GM21576 (cell line): ENCODE data around the gene ZNF423.

Experiments used
- ATAC-seq: cut with Tn5 transposase; IDR thresholded peaks from one replicate; pipeline ENCODE4 v1.9.1; 2021; ENCODE audit warnings: mild to moderate bottlenecking, moderate library complexity; ENCODE audit not compliant: unreplicated experiment

ZNF423 gene

GRCh38 chr16:49674351-49674851, 181.5 kb downstream of the ZNF423 start:
- ATAC-seq = no peak

DNA sequence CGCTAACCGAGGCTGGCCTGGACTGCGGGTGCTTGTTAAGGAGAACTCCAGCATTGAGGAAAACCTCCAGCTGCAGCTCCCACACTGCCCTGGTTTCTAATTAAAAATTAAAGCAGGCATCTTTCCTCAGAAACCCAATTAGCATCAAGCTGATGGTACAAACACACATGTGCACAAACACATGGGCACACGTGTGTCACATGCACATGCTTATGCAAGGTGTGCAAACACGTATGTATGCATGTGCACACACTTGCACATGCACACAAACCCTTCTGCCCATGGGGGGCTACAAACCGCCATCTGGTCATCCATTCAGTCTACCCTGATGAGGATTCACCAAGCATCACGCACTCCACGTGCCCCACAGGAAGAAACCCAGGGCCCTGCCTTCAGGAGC, 182.5 kb downstream of the ZNF423 start:
- ATAC-seq = no peak

DNA sequence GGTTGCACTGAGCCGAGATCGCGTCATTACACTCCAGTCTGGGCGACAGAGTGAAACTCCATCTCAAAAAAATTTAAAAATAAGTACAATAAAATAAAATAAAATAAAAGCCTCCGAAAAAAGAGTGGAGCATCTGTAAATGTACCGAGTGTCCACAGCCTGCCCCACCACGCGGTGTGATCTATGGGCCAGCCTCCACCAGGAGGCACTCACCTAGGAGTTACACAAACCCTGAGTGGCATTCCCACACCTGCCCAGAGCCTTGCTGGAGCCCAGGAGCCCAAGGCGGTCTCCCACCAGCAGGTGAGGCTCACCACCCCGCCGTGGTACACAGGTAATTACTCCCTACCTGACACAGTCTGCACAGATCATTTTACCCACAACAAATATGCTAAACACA, 183.2 kb downstream of the ZNF423 start:
- no peak for ATAC-seq

DNA sequence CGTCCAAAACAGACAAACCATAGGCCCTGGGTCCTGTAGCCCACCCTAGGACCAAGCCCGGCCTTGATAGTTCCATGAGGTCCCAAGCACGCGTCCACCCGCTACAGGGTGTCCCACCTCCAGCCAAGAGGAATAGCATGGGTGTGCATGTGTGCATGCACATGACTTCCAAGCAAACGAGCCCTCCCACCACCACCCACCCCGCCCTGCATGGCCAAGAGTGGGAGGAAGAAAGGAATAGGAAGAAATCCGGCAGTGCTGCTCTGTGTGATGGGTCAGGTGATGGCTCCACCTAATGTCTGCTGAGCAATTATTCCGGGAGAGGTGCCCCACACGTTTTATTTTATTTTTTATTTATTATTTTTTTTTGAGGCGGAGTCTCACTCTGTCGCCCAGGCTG, 184.6 kb downstream of the ZNF423 start:
- ATAC-seq = no peak

DNA sequence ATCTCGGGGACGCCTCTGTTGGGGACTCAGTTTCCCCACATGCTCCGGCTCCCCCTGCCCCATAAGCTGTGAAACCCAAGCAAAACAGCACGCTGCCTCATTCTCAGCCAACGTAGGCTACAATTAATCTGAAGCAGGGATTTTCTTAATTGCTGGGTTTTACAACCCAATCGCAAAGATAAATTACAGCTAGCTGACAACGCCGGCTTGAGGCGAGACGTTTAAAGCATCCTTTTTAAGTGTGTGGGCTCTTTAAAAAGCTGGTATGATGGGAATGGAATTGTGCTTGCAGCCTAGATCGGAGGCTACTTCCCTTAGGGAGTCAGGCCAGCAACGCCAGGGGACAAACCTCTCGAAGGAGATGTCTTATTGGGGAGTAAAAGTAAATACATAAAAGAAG, 185.3 kb downstream of the ZNF423 start:
- ATAC-seq = no peak

- ATAC-seq = no peak
Observed at GRCh38 chr16:49665482-49666230, 190.3 kb downstream of the ZNF423 start.

DNA sequence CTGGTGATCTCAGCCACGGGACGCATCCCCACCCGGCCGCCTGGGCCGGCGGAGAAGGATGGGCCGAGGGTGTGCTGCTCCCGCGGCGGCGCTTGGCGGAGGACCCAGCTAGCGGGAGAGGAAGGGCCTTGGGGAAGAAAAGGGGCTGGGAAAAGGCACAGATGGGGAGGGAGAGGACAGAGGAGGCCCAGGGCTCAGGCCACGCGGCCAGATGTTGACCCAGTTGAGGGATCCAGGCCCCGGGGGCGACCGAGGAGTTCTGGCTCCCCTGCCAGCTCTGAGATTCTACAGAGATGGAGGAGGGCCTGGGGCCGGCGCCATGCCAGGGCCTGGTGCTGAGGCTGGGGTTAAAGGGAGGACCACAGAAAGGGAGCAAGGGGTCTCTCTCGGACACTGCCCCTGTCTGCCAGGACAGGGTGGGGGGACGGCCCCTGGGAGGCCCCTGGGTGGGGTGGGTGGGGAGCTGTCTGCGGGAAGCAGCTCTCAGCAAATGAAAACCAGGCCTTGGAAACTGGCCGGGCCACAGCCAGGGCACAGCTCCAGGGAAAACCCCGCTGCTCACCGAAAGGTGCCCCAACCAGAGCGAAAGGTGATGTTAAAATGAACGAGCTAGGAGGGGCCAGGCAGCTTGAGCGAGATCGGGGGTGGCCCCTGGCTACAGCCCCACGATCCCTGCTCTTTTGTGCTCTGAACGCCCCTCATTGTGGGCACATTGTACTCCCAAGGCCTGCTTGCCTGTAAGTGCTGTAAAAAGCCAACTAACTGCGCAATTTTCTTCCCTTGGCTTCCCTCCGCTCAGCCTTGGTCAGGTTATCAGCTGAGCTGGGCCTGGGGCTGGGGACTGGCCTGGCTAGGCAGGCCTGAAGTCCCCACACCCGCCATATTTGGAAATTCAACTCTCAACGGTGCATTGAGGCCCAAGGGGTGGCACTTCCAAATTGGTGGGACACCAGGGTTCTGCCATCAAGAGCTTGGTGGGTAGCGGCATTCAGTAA, 191.4 kb downstream of the ZNF423 start:
- no peak for ATAC-seq

- no peak for ATAC-seq
Observed at GRCh38 chr16:49663081-49664065, 192.5 kb downstream of the ZNF423 start.

- ATAC-seq = no peak
Observed at GRCh38 chr16:49662569-49662968, 193.3 kb downstream of the ZNF423 start.

DNA sequence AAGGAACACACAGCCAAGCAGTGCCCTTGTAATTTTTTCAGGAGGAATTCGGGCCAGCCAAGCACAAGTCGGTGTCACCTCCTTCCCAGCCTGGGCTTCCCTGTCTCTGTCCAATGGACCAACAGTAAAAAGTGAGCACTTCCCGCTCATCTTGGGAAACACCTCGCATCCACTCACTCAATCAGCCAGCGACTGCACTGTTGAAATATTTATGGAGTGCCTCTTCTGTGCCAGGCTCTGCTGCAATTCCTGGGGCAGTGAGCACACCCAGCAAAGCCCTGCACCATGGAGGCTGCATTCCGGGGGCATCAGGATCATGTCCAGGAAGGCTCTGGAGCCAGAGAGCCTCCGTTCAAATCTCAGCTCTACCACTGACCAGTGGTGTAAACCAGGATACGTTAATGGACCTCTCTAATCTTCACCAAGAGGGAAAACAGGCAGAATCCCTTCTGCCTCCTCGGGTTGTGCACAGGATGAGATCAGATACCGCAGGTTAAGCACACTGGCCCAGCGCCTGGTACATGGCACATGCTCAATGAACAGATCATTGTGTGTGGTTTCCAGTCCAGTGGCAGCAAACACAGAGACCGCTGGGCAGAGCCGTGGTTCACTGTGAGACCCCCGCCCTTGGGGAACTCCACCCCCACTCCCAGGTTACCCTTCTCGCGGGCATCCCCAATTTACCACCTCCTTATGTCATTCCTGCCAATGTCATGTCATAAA, 194.3 kb downstream of the ZNF423 start:
- no peak for ATAC-seq

- ATAC-seq = no peak
Observed at GRCh38 chr16:49660626-49661025, 195.3 kb downstream of the ZNF423 start.

DNA sequence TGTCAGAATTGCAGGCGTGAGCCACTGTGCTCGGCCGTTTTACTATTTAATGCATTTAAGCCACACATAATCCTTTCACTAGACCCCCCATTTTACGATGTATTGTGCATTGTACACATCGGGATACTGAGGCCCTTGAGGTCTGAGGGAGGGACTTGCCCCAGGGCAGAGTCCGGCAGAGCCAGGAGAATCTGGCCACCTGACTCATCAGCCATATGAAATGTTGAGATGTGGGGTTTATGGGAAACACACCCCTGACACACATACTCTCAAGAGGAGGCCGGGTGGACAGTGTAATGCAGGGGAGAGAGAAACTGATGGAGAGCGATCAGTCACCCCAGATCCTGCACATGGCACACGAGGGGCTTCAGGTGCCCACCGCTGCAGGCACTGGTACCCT, 196.6 kb downstream of the ZNF423 start:
- no peak for ATAC-seq

DNA sequence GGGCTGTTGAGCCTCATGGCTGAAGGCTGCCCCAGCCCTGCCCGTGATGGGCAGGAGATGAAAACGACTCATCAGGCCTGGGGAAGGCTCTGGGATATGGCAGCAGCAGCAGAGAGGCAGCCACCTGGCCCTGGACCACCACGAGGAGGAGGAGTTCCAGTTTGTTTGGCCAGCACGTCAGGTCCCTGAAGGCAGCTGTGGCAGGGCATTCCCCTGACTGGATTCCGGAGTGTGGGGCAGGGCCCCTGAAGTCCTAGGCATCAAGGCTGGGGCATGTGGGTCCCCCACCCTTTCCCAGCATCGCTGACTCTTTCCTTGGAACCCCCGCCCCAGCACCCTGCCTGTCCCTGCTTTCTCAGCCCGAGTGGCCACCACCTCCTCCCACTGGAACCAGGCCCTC, 197.4 kb downstream of the ZNF423 start:
- ATAC-seq = no peak

GRCh38 chr16:49657736-49658465, 198.0 kb downstream of the ZNF423 start:
- ATAC-seq = no peak

DNA sequence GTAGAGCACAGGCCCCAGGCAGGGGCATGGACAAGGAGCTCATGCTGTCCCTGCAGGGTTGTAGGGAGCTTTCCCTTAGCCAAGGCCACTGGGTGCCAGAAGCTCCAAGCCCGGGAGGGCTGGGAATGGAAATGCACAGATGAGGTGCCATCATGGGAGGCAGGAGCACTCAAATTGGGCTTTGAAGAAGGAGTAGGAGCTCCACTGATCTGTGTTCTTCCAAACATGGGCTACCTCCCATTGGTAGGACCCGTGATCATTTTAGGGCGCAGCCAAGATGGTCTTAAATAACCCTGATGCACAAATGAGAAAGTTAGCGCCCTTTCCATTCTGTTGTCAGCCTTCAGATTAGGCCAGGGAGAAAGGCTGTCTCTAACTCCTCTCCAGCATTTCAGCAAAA, 201.5 kb downstream of the ZNF423 start:
- no peak for ATAC-seq

- ATAC-seq = no peak
Observed at GRCh38 chr16:49653577-49653976, 202.3 kb downstream of the ZNF423 start.

DNA sequence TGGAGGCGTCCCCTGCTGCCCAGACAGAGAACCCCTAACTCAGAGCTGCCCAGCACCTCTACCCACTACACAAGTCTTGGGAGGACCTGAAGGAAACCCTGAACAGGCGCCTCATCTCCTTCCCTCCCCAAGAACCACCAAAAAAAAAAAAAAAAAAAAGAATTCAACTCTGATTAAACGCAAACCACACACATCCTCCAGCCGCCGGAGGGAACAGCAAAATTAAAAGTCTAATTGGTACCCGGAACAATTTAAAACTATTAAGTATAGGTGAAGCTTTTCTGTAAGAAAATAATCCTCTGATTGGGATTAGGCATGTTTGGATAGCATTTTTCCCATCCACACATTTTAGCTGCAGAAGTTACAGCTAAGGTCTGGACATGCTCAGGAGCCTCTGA, 202.7 kb downstream of the ZNF423 start:
- ATAC-seq = no peak

GRCh38 chr16:49652456-49653172, 203.3 kb downstream of the ZNF423 start:
- no peak for ATAC-seq

DNA sequence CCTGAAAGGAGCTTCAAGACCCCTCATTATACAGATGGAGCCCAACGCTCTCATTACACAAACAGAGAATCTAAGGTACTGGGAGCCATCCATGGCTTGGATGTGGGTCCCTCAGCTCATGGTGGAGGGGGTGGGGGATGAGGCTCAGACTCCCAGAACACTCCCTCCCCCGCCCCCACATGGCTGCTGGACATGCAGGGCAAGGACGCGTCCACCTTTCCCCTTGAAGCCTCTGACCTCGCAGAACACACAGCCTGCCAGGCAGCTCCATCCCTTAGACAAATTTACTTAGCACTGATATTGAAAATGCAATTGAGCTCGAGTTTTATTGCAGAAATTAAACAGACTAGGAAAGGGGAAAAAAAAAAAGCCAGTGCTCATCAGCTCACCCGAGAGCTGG, 203.9 kb downstream of the ZNF423 start:
- no peak for ATAC-seq
